EL (cell line): ENCODE data around the gene TMEM140.
A peak's percentile ranks its signal among the peaks of the same experiment; 100 is the strongest.
"Not testable (repeated sequence)": the region's sequence is repeated elsewhere in the genome, so short reads cannot be mapped to it uniquely, and the experiment has no call there.

Experiments
- DNase-seq: peaks from one replicate; pipeline ENCODE4 v3.0.0-alpha.2; 2016

The TMEM140 gene

GRCh38 chr7:135159359-135160085 is 11.7 kb downstream of the TMEM140 start:
- DNase-seq = no peak

- peak; percentile 42 for DNase-seq
Observed at GRCh38 chr7:135160098-135160857, 12.4 kb downstream of the TMEM140 start.

- no peak for DNase-seq
Observed at GRCh38 chr7:135160858-135161653, 13.2 kb downstream of the TMEM140 start.

GRCh38 chr7:135161669-135162068 is 13.8 kb downstream of the TMEM140 start:
- no peak for DNase-seq

GRCh38 chr7:135162382-135163001 is 14.6 kb downstream of the TMEM140 start:
- DNase-seq = no peak

- peak; percentile 34 for DNase-seq
Observed at GRCh38 chr7:135164357-135165061, 16.6 kb downstream of the TMEM140 start.

- no peak for DNase-seq
Observed at GRCh38 chr7:135165862-135166261, 18.0 kb downstream of the TMEM140 start.

GRCh38 chr7:135166338-135166990 is 18.6 kb downstream of the TMEM140 start:
- no peak for DNase-seq

GRCh38 chr7:135167365-135167917 is 19.6 kb downstream of the TMEM140 start:
- no peak for DNase-seq

- DNase-seq = no peak
Observed at GRCh38 chr7:135168001-135168400, 20.1 kb downstream of the TMEM140 start.

GRCh38 chr7:135168489-135169140 is 20.7 kb downstream of the TMEM140 start:
- DNase-seq = no peak

GRCh38 chr7:135169141-135169963 is 21.5 kb downstream of the TMEM140 start:
- peak; percentile 54 for DNase-seq

GRCh38 chr7:135169964-135170273 is 22.0 kb downstream of the TMEM140 start:
- DNase-seq = no peak

GRCh38 chr7:135170274-135170997 is 22.6 kb downstream of the TMEM140 start, which contains the start of gene CYREN:
CYREN (minus strand) TSS chr7:135170707; CDS start chr7:135168922, 1,785 bp downstream.
- peak; percentile 95 for DNase-seq

- DNase-seq = not testable (repeated sequence)
Observed at GRCh38 chr7:135170998-135171481, 23.2 kb downstream of the TMEM140 start.

- DNase-seq = peak; percentile 47
Observed at GRCh38 chr7:135171581-135172291, 23.9 kb downstream of the TMEM140 start.

GRCh38 chr7:135173916-135174315 is 26.0 kb downstream of the TMEM140 start:
- DNase-seq = not testable (repeated sequence)

- DNase-seq = no peak
Observed at GRCh38 chr7:135174941-135175340, 27.1 kb downstream of the TMEM140 start.
